ENCODE measurements around the gene ZNF787.
"Not testable (repeated sequence)": the region's sequence is repeated elsewhere in the genome, so short reads cannot be mapped to it uniquely, and the experiment has no call there.

The ZNF787 gene

DNA sequence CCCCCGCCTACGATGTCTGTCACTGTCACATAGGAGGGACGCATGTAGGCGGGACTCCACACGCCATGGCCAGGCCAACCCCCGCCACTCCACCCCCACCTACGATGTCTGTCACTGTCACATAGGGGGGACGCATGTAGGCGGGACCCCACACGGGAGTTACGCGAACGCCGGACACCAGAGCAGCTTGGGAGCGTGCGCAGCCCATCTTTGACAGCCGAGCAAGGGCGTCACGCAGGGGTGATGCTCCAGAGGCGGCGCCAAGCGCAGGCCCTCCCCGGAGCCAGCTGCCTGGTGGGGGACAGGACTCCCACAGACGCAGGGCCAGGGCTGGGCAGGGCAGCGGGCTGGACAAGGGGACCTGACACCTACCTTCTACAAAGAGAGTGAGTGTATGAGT, 20.0 kb downstream of the ZNF787 start:
- no peak overlapping the region for H3K27ac ChIP-seq (ENCODE audit: low read length)
- no peaks in the 10 kb centered on the region for H3K27me3 ChIP-seq (ENCODE audit: low read depth, low read length)
- H3K4me3 ChIP-seq (ENCODE audit: low read length) = no peak overlapping the region
- H3K9ac ChIP-seq (ENCODE audit: low read length) = no peak overlapping the region
- peaks cover 3% of the 10 kb centered on the region; the same call in 1 of the 2 replicates for H3K4me1 ChIP-seq (ENCODE audit: low read length)
- peaks cover 86% of the 10 kb centered on the region for H3K79me2 ChIP-seq (ENCODE audit: low read length)
- peaks cover 34% of the 10 kb centered on the region for H3K36me3 ChIP-seq (replicated peaks; ENCODE audit: low read depth, low read length)
- no peak for TF ChIP-seq CTCF (IDR thresholded peaks at IDR 0.05; ENCODE audit: low read depth, low read length)
- no peak for TF ChIP-seq EZH2phosphoT487 (IDR thresholded peaks at IDR 0.05; ENCODE audit: low read depth)
- no peaks in the 10 kb centered on the region for H3K9me3 ChIP-seq (ENCODE audit: insufficient read depth, low read length)
- H4K20me1 ChIP-seq (ENCODE audit: insufficient read depth, low read length) = peaks cover 37% of the 10 kb centered on the region
- no peak overlapping the region for H3K4me2 ChIP-seq (ENCODE audit: low read length)
- H2AFZ ChIP-seq (ENCODE audit: low read depth, low read length) = no peak overlapping the region

GRCh38 chr19:56099638-56100539, 21.2 kb downstream of the ZNF787 start:
- H3K27ac ChIP-seq (ENCODE audit: low read length) = no peak overlapping the region
- no peak overlapping the region for H3K4me2 ChIP-seq (ENCODE audit: low read length)
- peaks cover 4% of the 10 kb centered on the region; the same call in 1 of the 2 replicates for H3K4me1 ChIP-seq (ENCODE audit: low read length)
- peaks cover 43% of the 10 kb centered on the region for H3K36me3 ChIP-seq (replicated peaks; ENCODE audit: low read depth, low read length)
- no peak overlapping the region for H3K9ac ChIP-seq (ENCODE audit: low read length)
- H2AFZ ChIP-seq (ENCODE audit: low read depth, low read length) = no peak overlapping the region
- H3K4me3 ChIP-seq (ENCODE audit: low read length) = no peak overlapping the region
- peaks cover 85% of the 10 kb centered on the region for H3K79me2 ChIP-seq (ENCODE audit: low read length)
- TF ChIP-seq EZH2phosphoT487 (IDR thresholded peaks at IDR 0.05; ENCODE audit: low read depth) = no peak
- H3K27me3 ChIP-seq (ENCODE audit: low read depth, low read length) = no peaks in the 10 kb centered on the region
- no peaks in the 10 kb centered on the region for H3K9me3 ChIP-seq (ENCODE audit: insufficient read depth, low read length)
- peaks cover 28% of the 10 kb centered on the region for H4K20me1 ChIP-seq (ENCODE audit: insufficient read depth, low read length)

- Histone ChIP-seq H2AFZ (ENCODE audit: low read depth, low read length) (no peak overlapping the region), H3K27ac (ENCODE audit: low read length) (no peak overlapping the region), H3K79me2 (ENCODE audit: low read length) (peaks cover 83% of the 10 kb centered on the region), H3K4me2 (ENCODE audit: low read length) (no peak overlapping the region), H3K9me3 (ENCODE audit: insufficient read depth, low read length) (no peaks in the 10 kb centered on the region), H4K20me1 (ENCODE audit: insufficient read depth, low read length) (peaks cover 22% of the 10 kb centered on the region), H3K9ac (ENCODE audit: low read length) (no peak overlapping the region), H3K4me1 (ENCODE audit: low read length) (peaks cover 7% of the 10 kb centered on the region; the same call in 1 of the 2 replicates), H3K36me3 (replicated peaks; ENCODE audit: low read depth, low read length) (peaks cover 43% of the 10 kb centered on the region), H3K4me3 (ENCODE audit: low read length) (no peak overlapping the region), H3K27me3 (ENCODE audit: low read depth, low read length) (no peaks in the 10 kb centered on the region)
- TF ChIP-seq CTCF (IDR thresholded peaks at IDR 0.05; ENCODE audit: low read depth, low read length) (no peak), EZH2phosphoT487 (IDR thresholded peaks at IDR 0.05; ENCODE audit: low read depth) (no peak)
These were observed 22.1 kb downstream of the ZNF787 start for GRCh38 chr19:56098731-56099568.

- H4K20me1 ChIP-seq (ENCODE audit: insufficient read depth, low read length) = peaks cover 19% of the 10 kb centered on the region
- not testable (repeated sequence) for H3K9me3 ChIP-seq (ENCODE audit: insufficient read depth, low read length); H3K4me2 ChIP-seq (ENCODE audit: low read length); H3K27ac ChIP-seq (ENCODE audit: low read length); H3K27me3 ChIP-seq (ENCODE audit: low read depth, low read length); H3K9ac ChIP-seq (ENCODE audit: low read length); H2AFZ ChIP-seq (ENCODE audit: low read depth, low read length); H3K4me3 ChIP-seq (ENCODE audit: low read length)
- peaks cover 48% of the 10 kb centered on the region for H3K36me3 ChIP-seq (replicated peaks; ENCODE audit: low read depth, low read length)
- H3K79me2 ChIP-seq (ENCODE audit: low read length) = peaks cover 83% of the 10 kb centered on the region
- H3K4me1 ChIP-seq (ENCODE audit: low read length) = peaks cover 14% of the 10 kb centered on the region; the same call in 1 of the 2 replicates
These were observed 22.9 kb downstream of the ZNF787 start for GRCh38 chr19:56098237-56098636.

Data from OCI-LY3 (cell line).